ENCODE results near the gene U2AF2. TPM values are rescaled to one million over a fixed set of nuclear protein-coding genes. Genes with fewer than 3 reads are reported as not detected.

The U2AF2 gene
- total RNA-seq, 1 experiment from 2014 or later, result 321 TPM

DNA sequence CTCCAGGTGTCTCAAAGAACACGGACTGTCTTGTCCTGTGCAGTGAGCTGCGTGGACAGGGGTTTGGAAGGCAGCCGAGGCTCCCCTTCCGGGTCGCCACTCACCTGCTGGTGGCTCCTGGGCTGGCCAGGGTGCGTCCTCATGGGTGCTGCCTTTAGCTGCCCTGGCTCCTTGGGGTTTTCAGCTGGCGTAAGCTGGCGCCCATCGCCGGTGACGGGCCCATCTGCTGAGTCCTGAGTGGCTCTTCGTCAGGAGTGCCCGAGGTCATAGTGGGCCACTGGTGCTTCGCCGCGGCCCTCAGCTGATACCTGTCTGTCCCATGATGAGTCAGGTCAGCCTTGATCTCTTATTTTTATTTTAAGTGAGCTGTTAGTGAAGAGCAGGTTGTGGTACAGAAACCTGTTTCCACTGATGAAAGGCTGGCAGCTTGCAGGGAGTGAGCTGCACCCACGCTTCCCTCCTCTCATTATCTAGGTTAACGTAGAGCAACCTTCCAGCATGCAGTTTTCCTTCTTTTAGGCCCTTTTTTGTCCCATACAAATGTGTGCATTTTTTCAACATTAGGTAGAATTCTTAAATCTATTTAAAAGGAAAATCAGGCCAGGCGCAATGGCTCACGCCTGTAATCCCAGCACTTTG is 38.6 kb downstream of the U2AF2 start:
- no peaks in the 10 kb centered on the region for H3K27me3 ChIP-seq (ENCODE audit: insufficient read depth, low read length)
- no peak overlapping the region for H2BK12ac ChIP-seq (ENCODE audit: insufficient read length, low read depth, low read length)
- H2BK15ac ChIP-seq (ENCODE audit: low read depth, low read length), result no peak overlapping the region
- H2AK5ac ChIP-seq (ENCODE audit: insufficient read length, low read length), result no peak overlapping the region
- no peak overlapping the region for H3K18ac ChIP-seq (ENCODE audit: insufficient read length, low read depth, low read length)
- no peak overlapping the region for H2BK20ac ChIP-seq (ENCODE audit: low read depth, low read length, poor library complexity, severe bottlenecking)
- no peaks in the 10 kb centered on the region for H3K79me2 ChIP-seq (ENCODE audit: insufficient read depth, low read length)
- H4K91ac ChIP-seq (ENCODE audit: insufficient read length, low read depth, low read length), result no peak overlapping the region
- TF ChIP-seq, protein P1, sequence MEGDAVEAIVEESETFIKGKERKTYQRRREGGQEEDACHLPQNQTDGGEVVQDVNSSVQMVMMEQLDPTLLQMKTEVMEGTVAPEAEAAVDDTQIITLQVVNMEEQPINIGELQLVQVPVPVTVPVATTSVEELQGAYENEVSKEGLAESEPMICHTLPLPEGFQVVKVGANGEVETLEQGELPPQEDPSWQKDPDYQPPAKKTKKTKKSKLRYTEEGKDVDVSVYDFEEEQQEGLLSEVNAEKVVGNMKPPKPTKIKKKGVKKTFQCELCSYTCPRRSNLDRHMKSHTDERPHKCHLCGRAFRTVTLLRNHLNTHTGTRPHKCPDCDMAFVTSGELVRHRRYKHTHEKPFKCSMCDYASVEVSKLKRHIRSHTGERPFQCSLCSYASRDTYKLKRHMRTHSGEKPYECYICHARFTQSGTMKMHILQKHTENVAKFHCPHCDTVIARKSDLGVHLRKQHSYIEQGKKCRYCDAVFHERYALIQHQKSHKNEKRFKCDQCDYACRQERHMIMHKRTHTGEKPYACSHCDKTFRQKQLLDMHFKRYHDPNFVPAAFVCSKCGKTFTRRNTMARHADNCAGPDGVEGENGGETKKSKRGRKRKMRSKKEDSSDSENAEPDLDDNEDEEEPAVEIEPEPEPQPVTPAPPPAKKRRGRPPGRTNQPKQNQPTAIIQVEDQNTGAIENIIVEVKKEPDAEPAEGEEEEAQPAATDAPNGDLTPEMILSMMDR (conservative IDR thresholded peaks at IDR 0.05), result no peak
- H3K4me1 ChIP-seq (ENCODE audit: insufficient read depth, low read length), result no peaks in the 10 kb centered on the region
- H3K9ac ChIP-seq (ENCODE audit: extremely low read depth, insufficient read length, low read length), result no peak overlapping the region
- DNase-seq, result no peak
- no peak overlapping the region for H2BK5ac ChIP-seq (ENCODE audit: insufficient read length, low read length)
- Mint-ChIP-seq H3K27me3 (ENCODE audit: low read depth) (no peaks in the 10 kb centered on the region), H3K4me1 (no peaks in the 10 kb centered on the region), H3K27ac (no peak overlapping the region), H3K9me3 (no peaks in the 10 kb centered on the region), H3K36me3 (ENCODE audit: insufficient read depth in 1 of 3, low read depth in 3 of 3) (peaks cover 26 to 66% (median 66%) of the 10 kb centered on the region in 3 experiments; a peak in 6 of 7 replicates), H3K4me3 (no peak overlapping the region)
- WGBS (ENCODE audit: extremely low coverage, insufficient read length, low lambda C conversion rate), result no CpG with 5 or more reads among the region's 20 CpGs
- H2AFZ ChIP-seq (ENCODE audit: low read length), result no peak overlapping the region
- H3K14ac ChIP-seq (ENCODE audit: insufficient read depth, low read length), result no peak overlapping the region
- H4K5ac ChIP-seq (ENCODE audit: insufficient read length, low read depth, low read length), result no peak overlapping the region
- no peak overlapping the region for H3K4ac ChIP-seq (ENCODE audit: low read depth, low read length)
- H3K79me1 ChIP-seq (ENCODE audit: insufficient read depth, low read depth, low read length, poor library complexity, severe bottlenecking), result no peaks in the 10 kb centered on the region
- no peak overlapping the region for H4K8ac ChIP-seq (replicated peaks; ENCODE audit: insufficient read length, low read depth, low read length)
- H3K23ac ChIP-seq (ENCODE audit: insufficient read length, low read depth, low read length), result no peak overlapping the region
- H3T11ph ChIP-seq (ENCODE audit: low read length), result no peak overlapping the region
- no peak overlapping the region for H3K27ac ChIP-seq (ENCODE audit: insufficient read length, low read depth, low read length)
- H3K23me2 ChIP-seq (ENCODE audit: insufficient read length, low read depth, low read length, poor library complexity, severe bottlenecking), result no peaks in the 10 kb centered on the region
- no peak overlapping the region for H2BK120ac ChIP-seq (ENCODE audit: low read depth, low read length, poor library complexity, severe bottlenecking)
- H3K56ac ChIP-seq (ENCODE audit: insufficient read length, low read depth, low read length), result no peak overlapping the region
- H4K20me1 ChIP-seq (ENCODE audit: control insufficient read depth, insufficient read depth, insufficient read length), result no peaks in the 10 kb centered on the region
- H3K9me3 ChIP-seq (ENCODE audit: control insufficient read depth, low read depth, low read length), result no peaks in the 10 kb centered on the region
- no peak overlapping the region for H3K4me2 ChIP-seq (ENCODE audit: insufficient read depth, insufficient read length, low read length)
